ENCODE measurements around the gene NXNL2. TPM values are rescaled to one million over a fixed set of nuclear protein-coding genes. Genes with fewer than 3 reads are reported as not detected.
A peak's percentile ranks its signal among the peaks of the same experiment; 100 is the strongest.

Gene NXNL2
- polyA plus RNA-seq, 12 donors, result 0.18 to 0.91 (median 0.29) TPM; not detected in 4

DNA sequence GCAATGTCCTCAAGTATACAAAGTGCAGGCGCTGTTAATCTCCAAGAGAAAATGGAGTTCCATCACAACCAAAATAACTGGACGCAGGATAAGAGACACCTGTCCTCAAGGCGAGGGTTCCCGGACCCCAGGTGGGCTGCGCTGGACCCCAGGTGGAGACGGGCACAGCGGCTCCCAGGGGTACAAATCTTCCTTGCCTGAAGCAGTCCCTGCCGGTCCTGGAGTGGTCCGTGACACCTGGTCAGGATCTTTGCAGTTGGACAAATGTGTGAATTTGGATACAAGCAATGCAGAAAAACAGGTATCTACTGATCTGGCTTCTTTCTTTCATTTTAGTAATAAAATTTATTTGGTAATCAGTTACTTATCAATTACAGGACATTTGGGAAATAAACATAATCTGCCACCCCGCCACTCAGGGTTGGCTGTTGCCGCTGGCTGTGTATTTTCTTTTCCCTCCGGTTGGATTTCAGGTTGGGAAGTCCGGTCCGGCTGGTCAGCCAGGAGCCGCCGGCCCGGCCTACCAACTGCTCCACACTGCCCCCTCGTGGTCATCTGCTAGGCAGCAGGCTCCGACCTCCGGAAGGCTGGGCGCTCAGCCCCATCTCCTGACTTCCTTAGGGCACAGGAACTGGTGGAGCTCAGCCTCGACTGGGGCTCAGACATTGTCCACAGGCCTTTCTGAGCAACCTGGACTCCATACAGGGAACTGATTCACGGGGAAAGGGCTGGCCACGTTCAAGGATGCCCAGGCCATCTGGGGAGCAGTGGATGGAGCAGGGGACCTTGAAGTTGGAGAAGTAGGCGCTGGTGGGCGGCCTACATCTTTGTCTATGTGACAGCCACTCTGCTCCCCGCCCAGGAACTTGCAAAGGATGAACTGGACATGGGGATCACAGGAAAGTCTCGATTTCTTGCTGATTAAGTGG lies 43.4 kb downstream of the NXNL2 start:
- peak; percentile 82 for DNase-seq

DNA sequence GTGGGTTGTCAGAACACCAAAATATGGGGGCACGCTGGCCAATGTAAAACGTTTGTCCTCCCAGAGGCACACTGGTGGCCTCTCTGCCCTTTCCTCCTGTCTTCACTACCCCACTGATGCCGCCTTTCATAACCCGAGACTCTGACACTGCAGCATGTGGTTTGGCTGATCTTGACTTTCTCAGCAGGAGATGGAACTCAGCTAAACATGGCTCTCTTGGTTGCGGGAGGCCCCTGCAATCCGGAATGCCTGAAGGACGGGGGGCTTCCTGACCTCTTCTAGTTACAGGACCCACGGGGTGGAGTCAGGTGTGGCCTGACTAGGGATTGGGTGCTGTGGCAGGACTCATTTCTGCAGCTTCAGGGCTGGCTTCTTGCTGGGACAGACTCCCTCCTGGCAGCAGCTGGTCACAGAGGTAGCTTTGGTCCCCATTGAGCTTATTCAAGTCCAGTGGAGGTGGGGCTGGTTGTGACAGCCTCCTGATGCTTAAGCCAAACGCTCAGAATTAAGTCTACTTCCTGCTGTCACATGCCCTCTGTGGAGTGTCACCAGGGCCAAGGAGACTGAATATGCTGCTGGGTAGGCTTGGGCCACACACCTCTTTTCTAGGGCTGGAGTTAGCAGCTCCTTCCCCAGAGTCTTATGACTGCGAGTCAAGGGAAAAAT lies 44.2 kb downstream of the NXNL2 start:
- no peak for DNase-seq

DNA sequence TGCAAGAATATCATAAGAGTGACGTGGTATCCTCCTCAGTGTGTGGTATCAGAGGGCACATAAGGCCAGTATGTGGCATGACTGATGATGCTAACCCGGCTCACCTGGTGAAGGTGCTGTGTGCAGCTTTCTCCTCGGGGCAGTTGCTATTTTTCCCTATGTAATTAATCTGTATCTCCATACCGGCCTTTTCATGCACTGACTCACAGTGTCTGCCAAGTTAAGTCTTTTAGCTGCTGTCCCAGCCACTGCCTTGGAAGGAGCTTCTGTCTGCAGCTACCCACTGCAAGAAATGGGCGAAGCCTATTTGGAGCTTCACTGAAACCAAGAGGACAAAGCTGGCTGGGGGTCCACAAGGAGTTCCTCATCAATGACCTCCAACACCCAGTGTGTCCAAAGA lies 46.0 kb downstream of the NXNL2 start:
- DNase-seq, result no peak

DNA sequence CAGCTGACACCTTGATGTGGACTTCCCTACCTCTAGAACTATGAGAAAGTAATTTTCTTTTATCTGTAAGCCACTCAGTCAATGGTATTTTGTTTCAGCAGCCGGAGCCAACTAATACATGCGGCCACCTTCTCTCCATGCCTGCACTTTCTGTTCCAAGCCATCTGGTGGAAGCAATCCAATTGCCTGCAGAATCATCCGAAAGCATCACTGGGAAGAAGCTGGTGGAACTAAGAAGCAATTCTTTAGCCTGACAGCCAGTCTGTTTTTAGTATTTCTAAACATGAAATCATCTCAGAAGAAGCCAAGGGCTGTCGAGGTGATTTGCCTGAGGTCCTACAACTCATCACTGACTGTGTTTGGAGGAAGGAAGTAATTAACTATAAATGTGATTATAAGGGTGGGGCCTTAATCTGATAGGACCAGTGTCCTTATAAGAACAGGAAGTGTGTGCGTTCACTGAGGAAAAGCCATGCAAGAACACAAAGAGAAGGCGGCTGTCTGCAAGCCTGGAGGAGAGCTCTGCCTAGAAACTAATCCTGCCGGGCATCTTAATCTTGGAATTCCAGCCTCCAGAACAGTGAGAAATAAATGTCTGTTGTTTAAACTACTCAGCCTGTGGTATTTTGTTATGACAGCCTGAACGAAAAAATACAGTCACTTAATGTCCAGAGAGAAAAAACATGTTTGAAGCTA lies 49.1 kb downstream of the NXNL2 start:
- no peak for DNase-seq

DNA sequence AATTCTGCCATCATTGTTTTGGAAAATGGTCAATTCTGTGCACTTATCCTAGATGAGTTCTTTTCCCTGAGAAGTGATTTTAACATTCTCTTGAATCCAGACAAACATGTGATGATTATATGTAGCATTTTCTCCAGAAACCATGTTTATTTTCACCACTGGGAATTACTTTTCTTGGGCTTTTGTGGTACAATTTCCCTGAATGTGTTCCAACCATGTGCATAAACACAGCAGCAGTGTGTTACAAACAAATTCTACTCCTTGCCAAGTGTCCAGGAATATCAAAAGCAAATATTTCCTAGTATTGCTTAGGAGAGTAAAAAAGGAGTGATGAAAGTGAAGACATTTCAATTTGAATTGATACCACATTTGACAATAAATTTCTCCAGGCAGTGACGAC lies 50.4 kb downstream of the NXNL2 start:
- no peak for DNase-seq

DNA sequence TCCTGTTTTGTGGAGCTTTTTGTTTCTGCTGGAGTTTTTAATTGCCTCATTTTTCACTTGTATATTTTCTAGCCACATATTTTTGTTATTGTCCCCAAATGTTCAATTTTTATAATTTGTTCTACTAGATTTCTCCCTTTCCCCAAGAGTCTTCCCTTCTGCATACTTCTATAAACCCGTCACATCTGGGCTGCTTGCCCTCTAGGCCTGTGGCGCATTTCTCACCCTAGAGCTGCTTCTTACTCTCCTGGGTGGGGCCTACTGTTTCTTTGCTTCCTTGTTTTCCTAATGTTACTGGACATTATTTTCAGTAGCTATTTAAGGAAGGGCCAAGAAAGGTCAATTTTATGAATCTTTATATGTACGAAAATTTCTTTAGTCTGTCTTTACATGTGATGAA lies 51.5 kb downstream of the NXNL2 start:
- no peak for DNase-seq

DNA sequence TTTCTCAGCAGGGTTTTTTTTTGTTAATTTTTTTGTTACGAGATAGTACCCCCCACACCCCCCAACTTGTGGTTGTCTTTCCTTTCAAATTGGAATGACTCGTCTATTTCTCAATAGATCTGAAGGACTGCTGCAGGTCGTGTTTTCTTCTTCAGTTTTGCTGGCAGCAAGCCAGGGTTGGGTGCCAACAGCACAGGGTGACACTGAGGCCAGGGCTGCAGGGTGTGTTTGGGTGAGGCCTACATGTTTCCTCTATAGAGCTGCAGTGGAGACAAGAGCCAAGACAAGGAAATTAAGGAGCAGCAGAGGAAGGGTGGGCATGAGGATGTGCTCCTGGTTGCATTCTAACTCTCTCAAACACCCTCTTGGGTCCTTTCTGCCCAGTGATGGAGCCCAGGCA lies 52.2 kb downstream of the NXNL2 start:
- DNase-seq, result no peak

DNA sequence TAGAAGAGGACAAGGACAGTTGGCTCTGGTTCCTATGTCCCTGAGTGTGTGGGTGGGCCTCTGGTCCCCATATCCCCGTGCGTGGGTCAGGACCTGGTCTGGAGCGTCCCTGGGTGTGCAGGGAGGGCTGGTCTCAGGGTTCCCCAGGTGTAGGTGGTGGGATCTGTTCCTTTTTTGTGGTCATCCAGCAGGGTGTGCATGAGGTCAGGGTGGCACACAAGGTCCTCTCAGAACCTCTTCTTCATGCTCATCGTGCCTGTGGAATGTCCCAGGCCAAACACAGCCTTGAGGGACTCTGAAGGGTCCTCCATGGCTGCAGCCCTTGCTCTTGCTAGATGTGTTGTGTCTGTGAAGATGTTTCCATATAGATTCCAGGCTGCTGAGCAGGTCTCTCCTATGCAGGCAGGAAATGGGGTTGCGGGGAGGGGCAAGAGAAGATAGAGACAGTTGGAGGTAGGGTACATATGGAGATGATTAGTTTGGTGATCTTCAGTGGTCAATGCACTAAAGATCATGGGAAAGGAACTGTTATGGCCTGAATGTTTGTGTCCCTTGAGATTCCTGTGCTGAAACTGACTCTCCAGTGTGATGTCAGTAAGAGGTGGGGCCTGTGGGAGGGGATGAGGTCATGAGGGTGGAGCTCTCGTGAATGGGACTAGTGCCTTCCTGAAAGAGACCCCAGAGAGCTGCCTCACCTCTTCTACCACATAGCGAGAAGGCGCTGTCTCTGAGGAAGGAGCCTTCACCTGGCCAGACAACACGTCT lies 53.1 kb downstream of the NXNL2 start:
- DNase-seq, result no peak

DNA sequence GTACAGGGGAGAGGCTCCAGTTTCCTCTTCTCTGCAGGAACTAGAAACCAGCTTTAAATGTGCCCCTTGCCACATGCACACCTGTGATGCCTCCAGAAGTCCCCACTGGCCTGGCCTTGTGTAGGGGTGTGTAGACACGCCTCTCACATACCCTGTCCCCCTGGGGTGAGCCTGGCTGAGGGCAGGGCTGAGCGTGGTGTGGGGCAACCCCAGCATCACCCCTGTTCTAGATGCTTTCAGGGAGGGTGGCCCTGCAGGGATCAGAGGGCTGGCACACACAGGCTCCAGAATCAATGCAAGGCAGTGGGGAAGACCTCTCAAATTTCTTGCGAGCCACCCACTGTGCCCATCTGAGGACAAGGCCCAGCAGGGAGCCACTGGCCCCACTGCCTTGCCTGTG lies 54.7 kb downstream of the NXNL2 start:
- no peak for DNase-seq

DNA sequence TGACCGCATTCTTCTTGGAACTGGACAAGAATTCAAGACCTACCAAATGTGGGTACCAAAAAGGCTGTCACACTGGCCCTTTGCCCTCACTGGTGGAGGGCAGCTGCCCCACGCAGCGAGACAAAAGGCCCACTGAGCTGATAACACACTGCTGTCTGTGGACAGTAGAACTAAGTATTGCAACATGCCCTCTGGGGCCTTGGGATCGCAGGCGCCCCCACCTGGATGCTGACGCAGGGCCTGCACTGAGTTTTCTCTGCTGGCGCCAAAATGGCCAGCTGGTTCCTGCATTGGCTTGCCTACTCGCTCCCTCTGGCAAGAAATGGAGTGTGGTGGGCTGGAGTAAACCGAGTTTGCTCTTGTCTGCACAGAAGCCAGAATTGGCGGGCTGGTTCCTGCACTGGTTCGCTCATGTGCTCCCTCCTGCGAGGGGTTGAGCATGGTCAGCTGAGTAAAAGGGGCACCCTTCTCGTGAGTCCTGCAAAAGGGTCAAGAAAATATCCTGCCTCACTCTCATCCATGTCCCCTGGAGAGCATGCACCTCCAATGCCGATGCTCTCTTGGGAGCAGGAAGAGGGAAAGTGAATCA lies 55.7 kb downstream of the NXNL2 start:
- no peak for DNase-seq

DNA sequence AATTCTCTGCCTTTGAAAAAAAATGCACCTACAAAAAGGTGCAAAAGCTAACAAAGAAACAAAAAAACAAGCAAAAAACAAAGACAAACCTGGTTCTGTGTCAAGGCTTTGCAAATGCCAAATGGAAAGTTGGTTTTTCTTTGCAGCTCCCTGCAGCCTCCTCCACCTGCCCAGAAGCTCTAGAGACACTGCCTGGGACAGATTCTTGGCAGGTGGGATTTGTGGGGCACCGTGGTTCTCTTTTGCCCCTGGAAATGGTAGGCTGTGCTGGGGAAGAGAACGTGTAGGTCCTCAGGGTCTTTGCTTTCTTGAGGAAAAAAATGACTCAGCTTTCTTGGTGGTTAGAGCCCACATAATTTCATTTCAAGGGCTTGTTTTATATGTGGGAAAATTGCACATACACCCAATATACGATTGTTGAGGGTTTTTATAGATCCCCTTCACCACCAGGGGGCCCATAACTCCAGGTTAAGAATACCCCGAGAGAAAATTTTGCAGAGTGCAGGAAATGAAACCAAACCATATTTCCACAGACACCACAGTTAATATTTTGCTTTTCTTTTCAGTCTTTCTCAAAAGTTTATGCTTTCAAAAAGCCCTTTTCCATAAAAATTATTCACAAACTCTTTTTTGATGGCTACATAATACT lies 58.7 kb downstream of the NXNL2 start:
- DNase-seq, result peak; percentile 69

Other genes starting within 250 kb of the NXNL2 start
- 10 to 100 TPM in 11 of 12 donors, not detected in 1; 57.5 to 85.0 (median 75.6) TPM for gene SPIN1, start 146.7 kb upstream of the NXNL2 start, polyA plus RNA-seq (ENCODE audit: insufficient read length in 12 of 12)

Measured in muscle of arm (tissue), 12 donors.